Brain microvascular endothelial cell (primary cell): ENCODE results near the gene PDE9A.

Experiments
- DNase-seq: peaks from one replicate; pipeline ENCODE4 v3.0.0-alpha.2; 2020
- H3K27ac ChIP-seq: fragments of 250-450 bp; sonication (Bioruptor Pico); 2 replicates; pipeline ENCODE4 v1.5.1; 2020; ENCODE audit warnings: mild to moderate bottlenecking, moderate library complexity
- H3K27me3 ChIP-seq: fragments of 250-450 bp; sonication (Bioruptor Pico); replicated peaks from 2 replicates; pipeline ENCODE4 v1.5.1; 2020; ENCODE audit warnings: mild to moderate bottlenecking
- H3K36me3 ChIP-seq: fragments of 250-450 bp; sonication (Bioruptor Pico); replicated peaks from 2 replicates; pipeline ENCODE4 v1.5.1; 2020; ENCODE audit warnings: mild to moderate bottlenecking
- H3K4me3 ChIP-seq: 2 replicates; pipeline ENCODE4 v1.5.1; 2011; ENCODE audit warnings: low read depth, mild to moderate bottlenecking, control low read depth, low read length, moderate library complexity
- in situ Hi-C: cut with HindIII; loops from 2 replicates; pipeline ENCODE4 v1.10.0; 2017; ENCODE audit warnings: low sequenced_read_pairs, low pct_ligation_motif_present
- TF ChIP-seq, protein P1 (sequence below): IDR thresholded peaks from 2 replicates; pipeline ENCODE4 v1.5.1; 2011; ENCODE audit warnings: low read depth, mild to moderate bottlenecking, moderate library complexity, low read length, control low read depth, inconsistent platforms; ENCODE audit errors: missing control alignments

PDE9A gene

DNA sequence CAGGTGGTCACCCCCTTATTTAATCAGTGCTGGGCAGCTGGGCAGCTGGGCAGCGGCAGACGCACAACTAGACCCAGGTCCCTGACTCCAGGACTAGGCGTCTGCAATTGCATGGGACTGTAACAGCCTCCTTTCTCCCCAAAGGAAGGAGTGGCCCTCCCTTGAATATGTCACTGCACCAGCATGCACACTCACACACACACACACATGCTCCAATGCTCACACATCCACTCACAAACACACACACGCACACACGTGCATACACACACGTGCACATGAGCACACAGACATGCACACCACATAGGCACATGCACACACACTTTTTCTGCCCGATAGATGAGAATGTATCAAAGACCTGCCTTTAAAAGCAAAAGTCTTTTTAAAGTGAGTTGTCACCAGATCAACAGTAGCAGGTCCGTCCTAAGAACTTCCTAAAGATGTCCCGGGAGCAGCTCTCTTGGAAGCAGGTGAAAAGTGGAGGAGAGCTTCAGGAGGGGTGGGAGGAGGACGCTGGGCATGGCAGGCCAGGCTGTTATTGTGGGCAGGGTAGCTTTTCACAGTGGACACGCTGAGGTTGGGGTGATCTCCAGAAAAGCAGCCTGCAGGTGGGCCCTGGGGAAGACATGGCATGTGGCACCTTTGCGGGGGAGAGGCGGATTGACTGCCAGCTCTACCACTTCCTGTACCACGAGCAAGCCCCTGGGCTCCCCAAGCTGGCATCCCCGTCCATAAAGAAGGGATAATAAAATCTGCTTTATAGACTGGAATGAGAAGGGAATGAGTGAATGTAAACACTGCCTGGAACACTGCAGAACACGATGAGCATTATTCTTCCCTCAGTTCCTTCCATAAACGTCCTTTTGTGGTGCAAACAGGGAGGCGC lies 1.7 kb downstream of the PDE9A start:
- in situ Hi-C loops, result no loop called here
- DNase-seq, result no peak
- Histone ChIP-seq H3K4me3 (no peak overlapping the region), H3K27ac (no peak overlapping the region), H3K27me3 (peaks cover 68% of the 10 kb centered on the region), H3K36me3 (no peaks in the 10 kb centered on the region)
- TF ChIP-seq, protein P1, sequence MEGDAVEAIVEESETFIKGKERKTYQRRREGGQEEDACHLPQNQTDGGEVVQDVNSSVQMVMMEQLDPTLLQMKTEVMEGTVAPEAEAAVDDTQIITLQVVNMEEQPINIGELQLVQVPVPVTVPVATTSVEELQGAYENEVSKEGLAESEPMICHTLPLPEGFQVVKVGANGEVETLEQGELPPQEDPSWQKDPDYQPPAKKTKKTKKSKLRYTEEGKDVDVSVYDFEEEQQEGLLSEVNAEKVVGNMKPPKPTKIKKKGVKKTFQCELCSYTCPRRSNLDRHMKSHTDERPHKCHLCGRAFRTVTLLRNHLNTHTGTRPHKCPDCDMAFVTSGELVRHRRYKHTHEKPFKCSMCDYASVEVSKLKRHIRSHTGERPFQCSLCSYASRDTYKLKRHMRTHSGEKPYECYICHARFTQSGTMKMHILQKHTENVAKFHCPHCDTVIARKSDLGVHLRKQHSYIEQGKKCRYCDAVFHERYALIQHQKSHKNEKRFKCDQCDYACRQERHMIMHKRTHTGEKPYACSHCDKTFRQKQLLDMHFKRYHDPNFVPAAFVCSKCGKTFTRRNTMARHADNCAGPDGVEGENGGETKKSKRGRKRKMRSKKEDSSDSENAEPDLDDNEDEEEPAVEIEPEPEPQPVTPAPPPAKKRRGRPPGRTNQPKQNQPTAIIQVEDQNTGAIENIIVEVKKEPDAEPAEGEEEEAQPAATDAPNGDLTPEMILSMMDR, result no peak

DNA sequence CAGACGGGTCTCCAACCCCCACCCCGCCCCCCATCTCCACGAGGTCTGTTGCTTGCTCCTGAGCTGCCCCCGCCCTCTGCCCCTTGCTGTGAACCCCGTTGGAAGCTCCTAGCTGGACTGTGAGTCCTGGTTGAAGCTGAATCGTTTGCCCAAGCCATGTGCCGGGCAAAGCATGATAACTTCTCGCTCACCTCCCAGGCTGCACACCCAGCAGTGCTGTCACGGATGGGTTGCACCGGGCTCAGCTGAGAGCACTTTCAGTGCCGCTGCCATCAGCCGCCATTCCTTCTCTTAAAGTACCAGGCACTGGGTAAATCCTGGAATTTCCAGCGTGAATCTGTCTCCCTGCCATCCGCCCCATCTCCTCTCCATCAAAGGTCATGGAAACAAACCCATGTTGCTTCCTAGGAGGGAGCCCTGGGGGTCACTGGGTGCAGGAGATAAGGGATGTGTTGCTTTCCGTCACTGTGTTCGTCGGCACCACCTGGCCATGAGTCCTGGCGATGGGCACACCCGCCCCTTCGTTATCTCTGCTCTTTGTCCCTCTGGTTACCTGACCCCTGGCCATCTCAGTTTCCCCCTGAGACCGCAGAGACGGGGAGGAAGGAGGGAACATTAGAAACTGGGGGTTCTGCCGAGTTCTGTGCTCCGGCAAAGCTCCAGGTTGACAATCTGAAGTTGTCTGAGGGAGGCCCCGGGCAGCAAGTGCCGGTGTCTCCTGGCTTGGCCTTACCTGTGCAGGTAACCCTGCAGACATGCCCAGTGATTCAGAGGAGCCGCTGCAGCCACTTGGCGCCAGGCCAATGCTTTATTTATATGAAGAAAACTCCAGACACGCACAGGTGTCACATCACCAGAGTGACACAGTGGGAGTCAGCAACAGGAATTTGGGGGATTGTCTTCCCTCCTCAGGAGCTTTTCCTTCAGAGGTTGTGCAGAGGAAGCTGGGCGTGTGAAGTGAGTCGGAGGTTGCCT lies 2.7 kb downstream of the PDE9A start:
- Histone ChIP-seq H3K36me3 (no peaks in the 10 kb centered on the region), H3K4me3 (no peak overlapping the region), H3K27ac (no peak overlapping the region), H3K27me3 (peaks cover 64% of the 10 kb centered on the region)
- DNase-seq, result no peak
- TF ChIP-seq, protein P1, result no peak
- in situ Hi-C loops, result no loop called here

DNA sequence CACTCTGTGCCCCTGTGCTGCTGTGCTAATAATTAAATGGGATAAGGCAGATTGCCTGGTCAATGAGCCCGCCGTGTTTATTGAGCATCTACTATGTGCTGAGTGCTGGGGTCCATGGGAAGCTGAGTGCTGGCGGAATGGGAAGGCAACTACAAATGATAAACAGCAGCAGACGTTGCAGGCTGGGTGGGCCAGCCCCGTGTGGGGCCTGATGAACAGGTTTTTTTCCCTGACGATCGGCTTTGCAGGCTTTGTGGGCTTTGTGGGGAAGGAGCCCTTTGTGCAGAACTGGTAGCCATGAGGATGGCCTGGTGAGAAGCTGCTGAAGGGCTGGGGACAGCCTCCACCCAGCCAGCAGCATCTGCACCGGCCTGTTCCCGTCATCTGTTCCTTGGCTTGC lies 3.5 kb downstream of the PDE9A start:
- in situ Hi-C loops, result no loop called here
- TF ChIP-seq, protein P1, result no peak
- DNase-seq, result no peak
- Histone ChIP-seq H3K4me3 (no peak overlapping the region), H3K36me3 (no peaks in the 10 kb centered on the region), H3K27ac (no peak overlapping the region), H3K27me3 (peaks cover 59% of the 10 kb centered on the region)

DNA sequence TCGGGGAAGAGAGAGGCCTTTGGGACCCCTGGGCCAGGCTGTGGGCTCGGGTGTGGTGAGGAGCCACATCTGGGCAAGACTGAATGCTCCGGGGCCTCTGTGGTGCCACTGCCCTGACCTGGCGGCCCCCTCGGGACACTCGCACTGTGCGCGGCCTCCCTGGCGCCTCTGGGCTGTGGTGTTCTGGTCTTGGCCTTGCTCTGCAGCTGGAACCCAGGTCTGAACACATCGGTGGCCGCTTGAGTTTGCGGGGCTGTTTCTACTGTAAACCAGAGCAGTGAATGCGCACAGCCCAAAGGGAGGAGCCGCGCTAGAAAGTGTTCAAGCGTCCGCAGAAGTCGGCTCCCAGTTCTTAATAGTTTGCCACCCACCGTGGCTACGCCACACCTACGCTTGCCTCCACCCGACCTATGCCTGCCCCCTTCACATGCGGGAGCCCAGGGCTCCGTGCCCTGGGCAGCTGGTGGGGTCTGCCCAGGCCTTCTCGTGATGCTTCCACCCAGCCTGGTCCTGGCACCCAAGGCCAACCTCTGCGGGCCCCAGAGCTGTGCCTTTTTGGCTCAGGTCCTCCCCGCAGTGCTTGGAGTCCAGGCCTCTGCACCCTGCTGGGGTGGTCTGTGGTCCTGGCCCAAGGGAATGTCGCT lies 4.4 kb downstream of the PDE9A start:
- no peak overlapping the region for H3K4me3 ChIP-seq
- in situ Hi-C loops, result no loop called here
- H3K27me3 ChIP-seq, result peaks cover 50% of the 10 kb centered on the region
- H3K36me3 ChIP-seq, result no peaks in the 10 kb centered on the region
- TF ChIP-seq, protein P1, result no peak
- no peak for DNase-seq
- no peak overlapping the region for H3K27ac ChIP-seq

DNA sequence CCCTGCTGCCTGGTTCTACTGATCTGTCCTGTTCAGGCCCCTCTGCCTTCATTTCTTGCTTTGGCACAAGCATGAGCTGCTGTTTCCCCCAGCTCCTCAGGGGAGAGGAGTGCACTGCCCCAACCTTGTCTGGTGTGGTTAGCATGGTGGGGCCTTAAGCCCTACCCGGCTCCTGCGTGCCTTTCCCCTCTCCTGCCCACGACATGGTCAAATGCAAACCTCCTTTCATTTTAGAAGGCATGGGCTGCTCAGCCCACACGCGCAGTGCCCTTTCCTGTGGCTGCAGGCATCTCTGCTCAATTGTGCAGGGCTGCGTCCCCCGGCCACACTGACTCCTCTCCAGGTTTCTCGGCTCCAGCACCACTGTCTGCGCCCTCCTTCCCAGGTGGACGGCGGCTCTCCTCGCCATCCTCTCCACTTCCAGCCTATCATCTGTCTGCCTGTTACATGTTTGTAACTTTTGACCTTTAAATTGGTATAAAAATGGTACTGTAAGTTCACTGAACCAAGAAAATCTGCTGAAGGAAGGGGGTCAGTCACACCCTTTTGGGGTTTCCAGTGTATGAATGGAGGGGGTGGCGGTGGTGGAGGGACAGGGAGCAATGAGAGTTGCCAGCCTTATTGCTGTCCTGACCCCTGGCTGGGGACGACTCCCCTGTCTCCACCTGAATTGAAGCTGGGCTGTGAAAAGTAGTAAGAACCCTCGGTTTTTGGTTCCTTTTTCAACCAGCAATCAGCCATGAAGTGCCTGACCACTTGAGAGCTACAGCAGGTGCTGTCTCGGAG lies 5.1 kb downstream of the PDE9A start:
- H3K27me3 ChIP-seq, result peaks cover 46% of the 10 kb centered on the region
- in situ Hi-C loops, result no loop called here
- TF ChIP-seq, protein P1, result no peak

More for the DNA sequence above, 5.1 kb downstream of the PDE9A start:
- H3K4me3 ChIP-seq, result no peak overlapping the region
- no peak for DNase-seq
- H3K27ac ChIP-seq, result no peak overlapping the region
- H3K36me3 ChIP-seq, result no peaks in the 10 kb centered on the region
